G401 (cell line): ENCODE measurements around the gene RARS1. TPM values are rescaled to one million over a fixed set of nuclear protein-coding genes. Genes with fewer than 3 reads are reported as not detected.
"Not testable (repeated sequence)": the region's sequence is repeated elsewhere in the genome, so short reads cannot be mapped to it uniquely, and the experiment has no call there.

Experiments
- DNase-seq: peaks from one replicate; pipeline ENCODE4 v3.0.0-alpha.2; 2015; ENCODE audit warnings: low spot score
- in situ Hi-C: cut with HindIII; loops from 2 replicates; pipeline ENCODE4 v1.10.0; 2016; ENCODE audit warnings: low sequenced_read_pairs, mixed read lengths
- total RNA-seq: library from RNA; depleted of rRNA; stranded (reverse); fragments of >200 nt; shearing (Covaris generic); gene quantifications from 2 replicates; pipeline ENCODE4 v1.2.3, GENCODE V29; 2014

The RARS1 gene
- total RNA-seq, 1 experiment from 2014 or later: 222 TPM

- no peak for DNase-seq
- in situ Hi-C loops: no loop called here
These were observed 9.2 kb upstream of the RARS1 start for GRCh38 chr5:168477060-168477459.

- DNase-seq: no peak
- in situ Hi-C loops: no loop called here
These were observed 7.1 kb upstream of the RARS1 start for GRCh38 chr5:168479166-168479565.

GRCh38 chr5:168480601-168481000, 5.7 kb upstream of the RARS1 start:
- DNase-seq: no peak
- in situ Hi-C loops: no loop called here

- in situ Hi-C loops: no loop called here
These were observed 4.9 kb upstream of the RARS1 start for GRCh38 chr5:168481330-168481788.

GRCh38 chr5:168482361-168482760, 3.9 kb upstream of the RARS1 start:
- in situ Hi-C loops: no loop called here
- DNase-seq: no peak

More at GRCh38 chr5:168481330-168481788, 4.9 kb upstream of the RARS1 start:
- DNase-seq: no peak

- in situ Hi-C loops: no loop called here
- DNase-seq: no peak
These were observed 2.8 kb downstream of the RARS1 start for GRCh38 chr5:168489059-168489458.

- DNase-seq: no peak
These were observed 7.8 kb downstream of the RARS1 start for GRCh38 chr5:168494057-168494555.

GRCh38 chr5:168502563-168503237, 16.4 kb downstream of the RARS1 start:
- DNase-seq: no peak
- in situ Hi-C loops: no loop called here

More at GRCh38 chr5:168494057-168494555, 7.8 kb downstream of the RARS1 start:
- in situ Hi-C loops: no loop called here

GRCh38 chr5:168513861-168514428, 27.7 kb downstream of the RARS1 start:
- in situ Hi-C loops: no loop called here
- no peak for DNase-seq

GRCh38 chr5:168525856-168526255, 39.6 kb downstream of the RARS1 start:
- in situ Hi-C loops: no loop called here
- DNase-seq: no peak

- no peak for DNase-seq
- in situ Hi-C loops: no loop called here
These were observed 41.6 kb downstream of the RARS1 start for GRCh38 chr5:168527756-168528295.

- peak; percentile 70 for DNase-seq
- in situ Hi-C loops: no loop called here
These were observed 42.5 kb downstream of the RARS1 start, which contains the start of gene FBLL1 for GRCh38 chr5:168528521-168529373. FBLL1 (plus strand) TSS chr5:168529305; CDS start chr5:168529505, 200 bp downstream.

GRCh38 chr5:168529374-168530234, 43.3 kb downstream of the RARS1 start:
- DNase-seq: peak; percentile 26
- in situ Hi-C loops: no loop called here

- in situ Hi-C loops: no loop called here
- DNase-seq: no peak
These were observed 44.4 kb downstream of the RARS1 start for GRCh38 chr5:168530621-168531150.

GRCh38 chr5:168531191-168531590, 44.9 kb downstream of the RARS1 start:
- in situ Hi-C loops: no loop called here
- DNase-seq: no peak

- no peak for DNase-seq
- in situ Hi-C loops: no loop called here
These were observed 46.0 kb downstream of the RARS1 start for GRCh38 chr5:168531987-168532864.

GRCh38 chr5:168534351-168534750, 48.1 kb downstream of the RARS1 start:
- in situ Hi-C loops, DNase-seq: not testable (repeated sequence)
